AG04450 (cell line): ENCODE measurements around the gene FZD1. TPM values are rescaled to one million over a fixed set of nuclear protein-coding genes. Genes with fewer than 3 reads are reported as not detected.

Experiments used
- CTCF ChIA-PET: fragments of 300-600, 350-600 bp; formaldehyde crosslinking; extraction: SDS; loops from one replicate; lab custom pipeline; 2022; ENCODE audit warnings: antibody characterized with exemption, inconsistent platforms; lab: Charles Lee
- POLR2A ChIA-PET: fragments of 350-600 bp; formaldehyde crosslinking; extraction: SDS; loops from one replicate; lab custom pipeline; 2021; ENCODE audit warnings: antibody characterized with exemption, inconsistent platforms; lab: Yijun Ruan, JAX
- DNase-seq: peaks from one replicate; pipeline ENCODE4 v3.0.0-alpha.2; 2011; ENCODE audit warnings: low read depth, low spot score
- H3K27ac ChIP-seq: one replicate; pipeline ENCODE4 v1.5.1; 2012; ENCODE audit warnings: low read depth, low read length, control low read depth
- H3K27me3 ChIP-seq: one replicate; pipeline ENCODE4 v1.6.0; 2012; ENCODE audit warnings: low read length; ENCODE audit not compliant: control insufficient read depth, insufficient read depth
- H3K4me3 ChIP-seq: 2 replicates; pipeline ENCODE4 v1.5.1; 2011; ENCODE audit warnings: mild to moderate bottlenecking, low read depth, low read length, control low read depth
- H3K9me3 ChIP-seq: 2 replicates; pipeline ENCODE4 v1.5.1; 2012; ENCODE audit warnings: low read length; ENCODE audit not compliant: control insufficient read depth, insufficient read depth
- polyA plus RNA-seq: library from polyadenylated mRNA; depleted of rRNA; stranded (reverse); fragments of >200 nt; gene quantifications from 2 replicates; pipeline ENCODE4 v1.2.3, GENCODE V29; 2011
- TF ChIP-seq, protein P1 (sequence below): IDR thresholded peaks from 2 replicates; pipeline ENCODE4 v1.5.1; 2011; ENCODE audit warnings: low read depth, low read length, control low read depth, inconsistent platforms

FZD1 gene
- polyA plus RNA-seq, 1 experiment = 9.6 TPM

DNA sequence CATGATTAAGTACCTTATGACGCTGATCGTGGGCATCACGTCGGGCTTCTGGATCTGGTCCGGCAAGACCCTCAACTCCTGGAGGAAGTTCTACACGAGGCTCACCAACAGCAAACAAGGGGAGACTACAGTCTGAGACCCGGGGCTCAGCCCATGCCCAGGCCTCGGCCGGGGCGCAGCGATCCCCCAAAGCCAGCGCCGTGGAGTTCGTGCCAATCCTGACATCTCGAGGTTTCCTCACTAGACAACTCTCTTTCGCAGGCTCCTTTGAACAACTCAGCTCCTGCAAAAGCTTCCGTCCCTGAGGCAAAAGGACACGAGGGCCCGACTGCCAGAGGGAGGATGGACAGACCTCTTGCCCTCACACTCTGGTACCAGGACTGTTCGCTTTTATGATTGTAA, 2.5 kb downstream of the FZD1 start:
- CTCF ChIA-PET = interaction anchor here (0.7 to 2.2 kb wide), 3 partner anchors 176 to 184 kb away, joined by 3 to 9 read pairs (median 5); no protein-coding TSS in a partner anchor

DNA sequence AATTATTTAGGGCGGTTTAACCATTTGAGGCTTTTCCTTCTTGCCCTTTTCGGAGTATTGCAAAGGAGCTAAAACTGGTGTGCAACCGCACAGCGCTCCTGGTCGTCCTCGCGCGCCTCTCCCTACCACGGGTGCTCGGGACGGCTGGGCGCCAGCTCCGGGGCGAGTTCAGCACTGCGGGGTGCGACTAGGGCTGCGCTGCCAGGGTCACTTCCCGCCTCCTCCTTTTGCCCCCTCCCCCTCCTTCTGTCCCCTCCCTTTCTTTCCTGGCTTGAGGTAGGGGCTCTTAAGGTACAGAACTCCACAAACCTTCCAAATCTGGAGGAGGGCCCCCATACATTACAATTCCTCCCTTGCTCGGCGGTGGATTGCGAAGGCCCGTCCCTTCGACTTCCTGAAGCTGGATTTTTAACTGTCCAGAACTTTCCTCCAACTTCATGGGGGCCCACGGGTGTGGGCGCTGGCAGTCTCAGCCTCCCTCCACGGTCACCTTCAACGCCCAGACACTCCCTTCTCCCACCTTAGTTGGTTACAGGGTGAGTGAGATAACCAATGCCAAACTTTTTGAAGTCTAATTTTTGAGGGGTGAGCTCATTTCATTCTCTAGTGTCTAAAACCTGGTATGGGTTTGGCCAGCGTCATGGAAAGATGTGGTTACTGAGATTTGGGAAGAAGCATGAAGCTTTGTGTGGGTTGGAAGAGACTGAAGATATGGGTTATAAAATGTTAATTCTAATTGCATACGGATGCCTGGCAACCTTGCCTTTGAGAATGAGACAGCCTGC, 3.1 kb downstream of the FZD1 start:
- no peak for DNase-seq
- ChIA-PET POLR2A (interaction anchor here (0.6 kb wide), 1 partner anchor 178 kb away, joined by 3 read pairs; no protein-coding TSS in a partner anchor), CTCF (interaction anchor here (1.4 to 2.1 kb wide), 2 partner anchors 177 to 184 kb away, joined by 5 to 9 read pairs; no protein-coding TSS in a partner anchor)
- peak overlapping the region; percentile 31 for H3K27ac ChIP-seq
- no peaks in the 10 kb centered on the region for H3K27me3 ChIP-seq
- TF ChIP-seq, protein P1, sequence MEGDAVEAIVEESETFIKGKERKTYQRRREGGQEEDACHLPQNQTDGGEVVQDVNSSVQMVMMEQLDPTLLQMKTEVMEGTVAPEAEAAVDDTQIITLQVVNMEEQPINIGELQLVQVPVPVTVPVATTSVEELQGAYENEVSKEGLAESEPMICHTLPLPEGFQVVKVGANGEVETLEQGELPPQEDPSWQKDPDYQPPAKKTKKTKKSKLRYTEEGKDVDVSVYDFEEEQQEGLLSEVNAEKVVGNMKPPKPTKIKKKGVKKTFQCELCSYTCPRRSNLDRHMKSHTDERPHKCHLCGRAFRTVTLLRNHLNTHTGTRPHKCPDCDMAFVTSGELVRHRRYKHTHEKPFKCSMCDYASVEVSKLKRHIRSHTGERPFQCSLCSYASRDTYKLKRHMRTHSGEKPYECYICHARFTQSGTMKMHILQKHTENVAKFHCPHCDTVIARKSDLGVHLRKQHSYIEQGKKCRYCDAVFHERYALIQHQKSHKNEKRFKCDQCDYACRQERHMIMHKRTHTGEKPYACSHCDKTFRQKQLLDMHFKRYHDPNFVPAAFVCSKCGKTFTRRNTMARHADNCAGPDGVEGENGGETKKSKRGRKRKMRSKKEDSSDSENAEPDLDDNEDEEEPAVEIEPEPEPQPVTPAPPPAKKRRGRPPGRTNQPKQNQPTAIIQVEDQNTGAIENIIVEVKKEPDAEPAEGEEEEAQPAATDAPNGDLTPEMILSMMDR = no peak
- peaks cover 2% of the 10 kb centered on the region; the same call in 1 of the 2 replicates for H3K9me3 ChIP-seq
- H3K4me3 ChIP-seq = peak overlapping the region; percentile 86

More for the DNA sequence above, 2.5 kb downstream of the FZD1 start:
- POLR2A ChIA-PET = no interaction called here
- H3K27me3 ChIP-seq = no peaks in the 10 kb centered on the region
- DNase-seq = no peak
- peak overlapping the region; percentile 86 for H3K4me3 ChIP-seq
- peak overlapping the region; percentile 23 for H3K27ac ChIP-seq
- peaks cover 2% of the 10 kb centered on the region; the same call in 1 of the 2 replicates for H3K9me3 ChIP-seq
- TF ChIP-seq, protein P1 = no peak

DNA sequence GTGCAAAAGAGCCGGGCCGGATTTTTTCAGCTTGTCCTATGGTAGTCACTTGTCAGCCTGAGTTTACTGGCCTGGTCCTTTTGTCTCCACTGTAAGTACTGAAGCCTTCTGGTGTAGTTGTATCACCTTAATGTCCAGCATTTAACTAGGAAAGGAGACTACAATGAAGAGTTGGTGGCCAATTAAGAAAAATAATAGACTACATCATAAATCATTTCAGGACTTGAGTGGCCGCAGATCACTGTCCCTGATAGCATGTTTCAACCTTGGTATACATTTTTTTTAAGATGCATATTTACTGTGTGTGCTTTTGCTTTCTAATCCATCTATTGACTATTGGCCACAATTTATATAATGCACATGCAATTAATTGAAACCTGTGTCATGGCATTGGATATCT, 6.1 kb downstream of the FZD1 start:
- DNase-seq = no peak
- no peaks in the 10 kb centered on the region for H3K27me3 ChIP-seq
- TF ChIP-seq, protein P1 = no peak
- ChIA-PET CTCF (interaction anchor here (0.8 to 1.2 kb wide), 2 partner anchors 18 to 181 kb away, joined by 3 read pairs; no protein-coding TSS in a partner anchor), POLR2A (no interaction called here)
- peaks cover under 1% of the 10 kb centered on the region; the same call in 1 of the 2 replicates for H3K9me3 ChIP-seq
- no peak overlapping the region for H3K4me3 ChIP-seq
- no peak overlapping the region for H3K27ac ChIP-seq

DNA sequence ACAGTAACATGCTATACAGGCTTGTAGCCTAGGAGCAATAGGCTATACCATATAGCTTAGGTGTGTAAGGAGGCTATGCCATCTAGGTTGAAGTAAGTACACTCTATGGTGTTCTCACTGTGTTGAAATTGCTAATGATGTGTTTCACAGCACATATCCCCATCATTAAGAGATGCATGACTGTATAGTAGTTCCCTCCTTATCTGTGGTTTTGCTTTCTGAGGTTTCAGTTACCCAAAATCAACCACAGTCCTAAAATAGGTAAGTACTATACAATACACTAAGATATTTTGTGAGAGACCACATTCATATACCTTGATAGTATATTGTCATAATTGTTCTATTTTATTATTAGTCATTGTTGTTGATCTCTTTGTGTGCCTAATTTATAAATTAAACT, 12.7 kb downstream of the FZD1 start:
- H3K4me3 ChIP-seq = no peak overlapping the region
- no peak for DNase-seq
- TF ChIP-seq, protein P1 = no peak
- no peaks in the 10 kb centered on the region for H3K27me3 ChIP-seq
- H3K27ac ChIP-seq = no peak overlapping the region
- POLR2A ChIA-PET = no interaction called here
- CTCF ChIA-PET = interaction anchor here (1.1 to 1.4 kb wide), 2 partner anchors 11 to 12 kb away, joined by 3 read pairs; no protein-coding TSS in a partner anchor
- H3K9me3 ChIP-seq = no peaks in the 10 kb centered on the region

DNA sequence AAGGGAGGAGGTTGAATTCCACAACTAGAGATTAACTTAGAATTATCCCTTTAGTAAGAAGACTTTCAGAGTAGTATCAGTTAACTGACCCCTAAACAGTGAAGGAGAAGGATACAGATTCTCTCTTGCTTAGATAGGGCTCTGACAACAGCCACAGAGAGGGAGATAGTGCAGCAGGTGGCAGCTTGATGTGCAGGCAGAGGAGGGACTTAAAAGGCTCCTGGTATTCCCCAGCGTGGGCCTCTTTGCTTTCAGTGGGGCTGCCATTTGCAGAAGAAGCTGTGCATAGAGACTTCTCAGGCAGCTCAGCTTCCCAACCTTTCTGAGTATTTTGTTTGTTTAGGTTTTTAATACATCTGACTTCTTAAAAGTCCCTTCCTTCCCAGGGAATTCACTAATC, 16.0 kb downstream of the FZD1 start:
- H3K4me3 ChIP-seq = no peak overlapping the region
- H3K27ac ChIP-seq = no peak overlapping the region
- no peaks in the 10 kb centered on the region for H3K27me3 ChIP-seq
- CTCF ChIA-PET = interaction anchor here (0.9 kb wide), 1 partner anchor 190 kb away, joined by 5 read pairs; no protein-coding TSS in a partner anchor
- TF ChIP-seq, protein P1 = no peak
- POLR2A ChIA-PET = no interaction called here
- no peaks in the 10 kb centered on the region for H3K9me3 ChIP-seq
- DNase-seq = no peak
